Measurements from ENCODE around the gene MAB21L1.

GRCh38 chr13:35448465-35448864, 28.0 kb downstream of the MAB21L1 start:
- no peak for TF ChIP-seq CTCF (conservative IDR thresholded peaks at IDR 0.05 in 1 of 2, IDR thresholded peaks at IDR 0.05 in 1 of 2; ENCODE audit: extremely low read depth in 1 of 2, insufficient read depth in 1 of 2, low read depth in 1 of 2, low read length in 2 of 2)
- no peak for TF ChIP-seq EZH2 (IDR thresholded peaks at IDR 0.05; ENCODE audit: borderline replicate concordance, low read length)
